ENCODE data around the gene USP6.
"Not testable (repeated sequence)": the region's sequence is repeated elsewhere in the genome, so short reads cannot be mapped to it uniquely, and the experiment has no call there.

Gene USP6

GRCh38 chr17:5115673-5116651, at the start of gene USP6:
Gene USP6, plus strand, starts transcription at chr17:5116032. Its CDS starts 14,336 bp downstream, at chr17:5130368.
- Histone ChIP-seq H3K27ac (peak within 1 kb of the TSS in 1 of 2 donors; percentile 31), H3K4me3 (peak within 1 kb of the TSS in 1 of 2 donors; percentile 40)

DNA sequence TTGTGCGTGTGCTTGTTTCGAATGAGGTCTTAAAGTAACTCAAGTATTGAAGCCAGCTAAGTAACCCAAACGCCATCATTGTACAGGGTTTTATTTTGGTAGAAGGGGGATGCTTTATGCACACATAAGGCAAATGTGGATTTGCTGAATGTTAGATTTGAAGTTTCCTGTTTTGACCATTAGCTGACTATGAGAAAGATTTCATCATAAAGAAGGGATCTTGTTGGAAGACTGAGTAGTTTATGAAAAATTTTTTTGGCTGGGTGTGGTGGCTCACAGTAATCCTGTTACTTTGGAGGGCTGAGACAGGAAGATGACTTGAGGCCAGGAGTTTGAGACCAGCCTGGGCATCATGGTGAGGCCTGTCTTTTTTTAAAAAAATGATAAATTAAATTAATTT, 47.6 kb upstream of the USP6 start:
- DNase-seq = no peak
- Histone ChIP-seq H3K9me3 (no peaks in the 10 kb centered on the region), H3K27ac (no peak overlapping the region), H3K36me3 (no peaks in the 10 kb centered on the region), H3K4me1 (no peaks in the 10 kb centered on the region), H3K27me3 (peaks cover 0 to under 1% of the 10 kb centered on the region in 2 donors), H3K4me3 (no peak overlapping the region)
- intact Hi-C loops (cut with DNase I; ENCODE audit: low total_unique reads) = no loop called here
- no peak for TF ChIP-seq CTCF (IDR thresholded peaks at IDR 0.05)

More at GRCh38 chr17:5115673-5116651, at the start of gene USP6:
- H3K27me3 ChIP-seq = peaks cover 0 to 35% of the 10 kb centered on the region in 2 donors
- no peak for DNase-seq
- peaks cover 0 to 10% (median 4%) of the 10 kb centered on the region in 4 donors for H3K4me1 ChIP-seq
- intact Hi-C loops (cut with DNase I; ENCODE audit: low total_unique reads) = no loop called here
- H3K36me3 ChIP-seq = no peaks in the 10 kb centered on the region
- H3K9me3 ChIP-seq = peaks cover 0 to 6% (median 0%) of the 10 kb centered on the region in 3 donors
- TF ChIP-seq CTCF (IDR thresholded peaks at IDR 0.05) = no peak

DNA sequence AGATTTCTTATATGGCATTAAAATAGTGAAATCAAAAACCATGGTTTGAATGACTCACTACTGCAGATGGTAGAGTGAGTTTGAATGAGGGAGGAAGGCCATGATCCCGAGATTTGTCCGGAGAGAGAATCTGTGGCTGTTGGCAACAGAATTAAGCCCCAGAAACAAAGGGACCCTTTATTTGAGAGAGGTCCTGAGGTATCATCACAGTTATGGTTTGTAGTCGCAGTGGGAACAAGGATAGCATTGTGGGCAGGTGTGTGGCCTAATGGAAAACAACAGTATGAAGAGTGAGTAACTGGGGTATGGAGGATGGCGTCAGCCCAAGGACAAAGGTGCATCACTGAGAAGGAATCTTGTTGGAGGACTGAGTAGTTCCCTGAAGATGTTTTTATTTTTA, 46.1 kb upstream of the USP6 start:
- H3K27ac ChIP-seq = no peak overlapping the region
- no peak for TF ChIP-seq CTCF (IDR thresholded peaks at IDR 0.05)
- intact Hi-C loops (cut with DNase I; ENCODE audit: low total_unique reads) = no loop called here
- H3K4me1 ChIP-seq = no peaks in the 10 kb centered on the region
- no peak for DNase-seq
- H3K4me3 ChIP-seq = no peak overlapping the region
- no peaks in the 10 kb centered on the region for H3K36me3 ChIP-seq
- H3K9me3 ChIP-seq = no peaks in the 10 kb centered on the region
- H3K27me3 ChIP-seq = no peaks in the 10 kb centered on the region

DNA sequence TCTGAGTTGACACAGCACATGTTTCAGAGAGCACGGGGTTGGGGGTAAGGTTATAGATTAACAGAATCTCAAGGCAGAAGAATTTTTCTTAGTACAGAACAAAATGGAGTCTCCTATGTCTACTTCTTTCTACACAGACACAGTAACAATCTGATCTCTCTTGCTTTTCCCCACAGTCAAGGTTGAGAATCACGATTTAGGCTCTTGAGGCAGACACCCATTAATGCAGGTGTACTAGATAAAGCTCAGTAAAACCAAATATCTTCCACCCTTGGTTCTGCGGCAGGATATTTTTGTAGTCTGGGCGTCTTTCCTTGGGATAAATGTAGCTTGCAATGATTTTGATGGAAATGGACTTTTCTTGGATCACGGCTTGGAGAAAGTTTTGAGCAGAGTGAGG, 40.4 kb upstream of the USP6 start:
- intact Hi-C loops (cut with DNase I; ENCODE audit: low total_unique reads); H3K27me3 ChIP-seq; H3K4me3 ChIP-seq; H3K36me3 ChIP-seq; H3K27ac ChIP-seq; H3K9me3 ChIP-seq; DNase-seq: not testable (repeated sequence)
- H3K4me1 ChIP-seq = peaks cover 0 to 20% (median 11%) of the 10 kb centered on the region in 4 donors

DNA sequence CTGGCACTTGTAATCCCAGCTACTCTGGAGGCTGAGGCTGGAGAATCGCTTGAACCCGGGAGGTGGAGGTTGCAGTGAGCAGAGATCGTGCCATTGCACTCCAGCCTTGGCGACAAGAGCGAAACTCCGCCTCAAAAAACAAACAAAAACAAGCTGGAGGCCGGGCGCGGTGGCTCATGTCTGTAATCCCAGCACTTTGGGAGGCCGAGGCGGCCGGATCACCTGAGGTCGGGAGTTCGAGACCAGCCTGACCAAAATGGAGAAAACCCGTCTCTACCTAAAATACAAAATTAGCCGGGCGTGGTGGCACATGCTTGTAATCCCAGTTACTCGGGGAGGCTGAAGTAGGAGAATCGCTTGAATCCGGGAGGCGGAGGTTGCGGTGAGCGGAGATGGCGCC, 38.6 kb upstream of the USP6 start:
- H3K27ac ChIP-seq = peak overlapping the region; percentile 77 to 88
- intact Hi-C loops (cut with DNase I; ENCODE audit: low total_unique reads) = not testable (repeated sequence)

DNA sequence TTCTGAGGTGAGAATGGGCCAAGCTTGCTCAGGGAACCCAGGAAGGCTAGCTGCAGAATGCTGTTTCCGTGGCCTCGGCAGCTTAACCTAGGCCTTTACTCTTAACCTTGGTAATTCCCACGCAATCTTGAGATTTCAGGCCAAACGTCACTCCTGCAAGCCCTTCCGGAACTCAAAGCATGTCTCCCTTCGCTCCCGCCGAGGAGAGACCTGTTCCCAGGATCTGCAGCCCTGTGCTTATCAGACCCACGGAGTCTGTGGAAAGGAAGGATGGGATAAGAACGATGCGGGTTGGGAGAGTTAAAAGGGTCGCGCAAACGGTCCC, 38.1 kb upstream of the USP6 start:
- peaks cover under 1 to 12% (median 8%) of the 10 kb centered on the region in 3 donors for H3K36me3 ChIP-seq
- H3K27me3 ChIP-seq = no peaks in the 10 kb centered on the region
- H3K4me1 ChIP-seq = peaks cover 0 to 20% (median 11%) of the 10 kb centered on the region in 4 donors
- intact Hi-C loops (cut with DNase I; ENCODE audit: low total_unique reads) = no loop called here
- no peak for TF ChIP-seq CTCF (IDR thresholded peaks at IDR 0.05)
- H3K9me3 ChIP-seq = peaks cover 0 to under 1% (median 0%) of the 10 kb centered on the region in 3 donors
- DNase-seq = no peak
- peak overlapping the region; percentile 76 to 90 for H3K4me3 ChIP-seq
- peak overlapping the region; percentile 77 to 88 for H3K27ac ChIP-seq

More for the DNA sequence above, 38.6 kb upstream of the USP6 start:
- not testable (repeated sequence) for H3K27me3 ChIP-seq, DNase-seq, H3K9me3 ChIP-seq, H3K36me3 ChIP-seq
- Histone ChIP-seq H3K4me1 (peaks cover 0 to 20% (median 11%) of the 10 kb centered on the region in 4 donors), H3K4me3 (peak overlapping the region; percentile 76 to 90)
